ENCODE measurements around the gene ASH1L.

DNA sequence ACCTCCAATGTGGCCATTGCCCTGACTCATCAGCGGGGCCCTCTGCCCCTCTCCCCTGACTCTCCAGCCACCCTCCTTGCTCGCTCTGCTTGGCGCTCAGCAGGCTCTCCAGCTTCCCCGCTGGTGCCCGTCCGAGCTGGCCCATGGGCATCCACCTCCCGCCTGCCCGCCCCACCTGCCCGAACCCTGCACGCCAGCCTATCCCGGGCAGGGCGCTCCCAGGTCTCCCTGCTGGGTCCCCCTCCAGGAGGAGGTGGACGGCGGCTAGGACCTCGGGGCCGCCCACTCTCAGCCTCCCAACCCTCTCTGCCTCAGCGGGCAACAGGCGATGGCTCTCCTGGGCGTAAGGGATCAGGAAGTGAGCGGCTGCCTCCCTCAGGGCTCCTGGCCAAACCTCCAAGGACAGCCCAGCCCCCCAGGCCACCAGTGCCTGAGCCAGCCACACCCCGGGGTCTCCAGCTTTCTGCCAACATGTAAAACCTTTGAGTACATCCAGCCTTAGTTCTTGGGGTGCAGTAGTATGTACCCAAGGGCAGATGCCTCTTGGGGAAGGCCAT is 274.5 kb downstream of the ASH1L start:
- TF ChIP-seq CTCF (conservative IDR thresholded peaks at IDR 0.05; ENCODE audit: low read depth in 2 of 2), result no peak
- TF ChIP-seq, protein P1, sequence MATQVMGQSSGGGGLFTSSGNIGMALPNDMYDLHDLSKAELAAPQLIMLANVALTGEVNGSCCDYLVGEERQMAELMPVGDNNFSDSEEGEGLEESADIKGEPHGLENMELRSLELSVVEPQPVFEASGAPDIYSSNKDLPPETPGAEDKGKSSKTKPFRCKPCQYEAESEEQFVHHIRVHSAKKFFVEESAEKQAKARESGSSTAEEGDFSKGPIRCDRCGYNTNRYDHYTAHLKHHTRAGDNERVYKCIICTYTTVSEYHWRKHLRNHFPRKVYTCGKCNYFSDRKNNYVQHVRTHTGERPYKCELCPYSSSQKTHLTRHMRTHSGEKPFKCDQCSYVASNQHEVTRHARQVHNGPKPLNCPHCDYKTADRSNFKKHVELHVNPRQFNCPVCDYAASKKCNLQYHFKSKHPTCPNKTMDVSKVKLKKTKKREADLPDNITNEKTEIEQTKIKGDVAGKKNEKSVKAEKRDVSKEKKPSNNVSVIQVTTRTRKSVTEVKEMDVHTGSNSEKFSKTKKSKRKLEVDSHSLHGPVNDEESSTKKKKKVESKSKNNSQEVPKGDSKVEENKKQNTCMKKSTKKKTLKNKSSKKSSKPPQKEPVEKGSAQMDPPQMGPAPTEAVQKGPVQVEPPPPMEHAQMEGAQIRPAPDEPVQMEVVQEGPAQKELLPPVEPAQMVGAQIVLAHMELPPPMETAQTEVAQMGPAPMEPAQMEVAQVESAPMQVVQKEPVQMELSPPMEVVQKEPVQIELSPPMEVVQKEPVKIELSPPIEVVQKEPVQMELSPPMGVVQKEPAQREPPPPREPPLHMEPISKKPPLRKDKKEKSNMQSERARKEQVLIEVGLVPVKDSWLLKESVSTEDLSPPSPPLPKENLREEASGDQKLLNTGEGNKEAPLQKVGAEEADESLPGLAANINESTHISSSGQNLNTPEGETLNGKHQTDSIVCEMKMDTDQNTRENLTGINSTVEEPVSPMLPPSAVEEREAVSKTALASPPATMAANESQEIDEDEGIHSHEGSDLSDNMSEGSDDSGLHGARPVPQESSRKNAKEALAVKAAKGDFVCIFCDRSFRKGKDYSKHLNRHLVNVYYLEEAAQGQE (IDR thresholded peaks at IDR 0.05; ENCODE audit: unreplicated experiment), result no peak
- no peak for TF ChIP-seq POLR2AphosphoS5 (IDR thresholded peaks at IDR 0.05; ENCODE audit: low read depth)

Measured in GM23338 (cell line).